ENCODE data around the gene MVB12B. TPM values are rescaled to one million over a fixed set of nuclear protein-coding genes. Genes with fewer than 3 reads are reported as not detected.
A peak's percentile ranks its signal among the peaks of the same experiment; 100 is the strongest.

MVB12B gene
- total RNA-seq, 1 experiment from 2014 or later, result 5.8 TPM

- no peak overlapping the region for H3T11ph ChIP-seq (ENCODE audit: low read length)
- H2BK5ac ChIP-seq (ENCODE audit: insufficient read length, low read length), result no peak overlapping the region
- no peak overlapping the region for H4K5ac ChIP-seq (ENCODE audit: insufficient read length, low read depth, low read length)
- H3K4me1 ChIP-seq (ENCODE audit: insufficient read depth, low read length), result peaks cover 13% of the 10 kb centered on the region; the same call in 1 of the 2 replicates
- H2BK15ac ChIP-seq (ENCODE audit: low read depth, low read length), result no peak overlapping the region
- Mint-ChIP-seq H3K36me3 (ENCODE audit: insufficient read depth in 1 of 3, low read depth in 3 of 3) (no peaks in the 10 kb centered on the region; a peak in 1 of 7 replicates), H3K4me1 (peaks cover 36 to 50% of the 10 kb centered on the region in 2 experiments), H3K9me3 (no peaks in the 10 kb centered on the region), H3K27me3 (ENCODE audit: low read depth) (peaks cover 31% of the 10 kb centered on the region), H3K27ac (peak overlapping the region in 1 of 3 experiments; percentile 48; a peak in 1 of 7 replicates), H3K4me3 (no peak overlapping the region)
- no peak for TF ChIP-seq CTCF (conservative IDR thresholded peaks at IDR 0.05)
- no peak for DNase-seq
- H3K79me2 ChIP-seq (ENCODE audit: insufficient read depth, low read length), result no peaks in the 10 kb centered on the region
- no peak overlapping the region for H2AK5ac ChIP-seq (ENCODE audit: insufficient read length, low read length)
- H4K20me1 ChIP-seq (ENCODE audit: control insufficient read depth, insufficient read depth, insufficient read length), result no peaks in the 10 kb centered on the region
- H3K14ac ChIP-seq (ENCODE audit: insufficient read depth, low read length), result no peak overlapping the region
- H3K18ac ChIP-seq (ENCODE audit: insufficient read length, low read depth, low read length), result no peak overlapping the region
- no peak overlapping the region for H4K91ac ChIP-seq (ENCODE audit: insufficient read length, low read depth, low read length)
- H3K56ac ChIP-seq (ENCODE audit: insufficient read length, low read depth, low read length), result no peak overlapping the region
- H3K9me3 ChIP-seq (ENCODE audit: control insufficient read depth, low read depth, low read length), result no peaks in the 10 kb centered on the region
- no peak overlapping the region for H3K27ac ChIP-seq (ENCODE audit: insufficient read length, low read depth, low read length)
- no CpG with 5 or more reads among the region's 7 CpGs for WGBS (ENCODE audit: extremely low coverage, insufficient read length, low lambda C conversion rate)
- H3K27me3 ChIP-seq (ENCODE audit: insufficient read depth, low read length), result no peaks in the 10 kb centered on the region
- H3K79me1 ChIP-seq (ENCODE audit: insufficient read depth, low read depth, low read length, poor library complexity, severe bottlenecking), result no peaks in the 10 kb centered on the region
- H3K4ac ChIP-seq (ENCODE audit: low read depth, low read length), result no peak overlapping the region
- H3K23me2 ChIP-seq (ENCODE audit: insufficient read length, low read depth, low read length, poor library complexity, severe bottlenecking), result no peaks in the 10 kb centered on the region
- no peak overlapping the region for H2BK12ac ChIP-seq (ENCODE audit: insufficient read length, low read depth, low read length)
- H3K23ac ChIP-seq (ENCODE audit: insufficient read length, low read depth, low read length), result no peak overlapping the region
- H2AFZ ChIP-seq (ENCODE audit: low read length), result no peak overlapping the region
- no peak overlapping the region for H2BK120ac ChIP-seq (ENCODE audit: low read depth, low read length, poor library complexity, severe bottlenecking)
- no peak overlapping the region for H4K8ac ChIP-seq (replicated peaks; ENCODE audit: insufficient read length, low read depth, low read length)
- H3K4me2 ChIP-seq (ENCODE audit: insufficient read depth, insufficient read length, low read length), result no peak overlapping the region
- H3K9ac ChIP-seq (ENCODE audit: extremely low read depth, insufficient read length, low read length), result no peak overlapping the region
- no peak overlapping the region for H2BK20ac ChIP-seq (ENCODE audit: low read depth, low read length, poor library complexity, severe bottlenecking)
Observed at GRCh38 chr9:126420135-126420534, 93.5 kb downstream of the MVB12B start.
